GM23338 (cell line): ENCODE data around the gene BTBD16.

Source experiments
- EZH2 ChIP-seq: fragments of 200-600 bp; sonication (generic); IDR thresholded peaks from one replicate; pipeline ENCODE4 v1.8.0; 2017; ENCODE audit warnings: antibody characterized with exemption, mild to moderate bottlenecking, low read depth; ENCODE audit not compliant: unreplicated experiment
- POLR2AphosphoS5 ChIP-seq: IDR thresholded peaks from 2 replicates; pipeline ENCODE4 v1.6.1; 2016; ENCODE audit warnings: antibody characterized with exemption, low read depth
- TF ChIP-seq, protein P1 (sequence below): IDR thresholded peaks from one replicate; pipeline ENCODE4 v1.6.1; 2018; ENCODE audit warnings: antibody characterized with exemption; ENCODE audit not compliant: unreplicated experiment
- TF ChIP-seq, protein P2 (sequence below), 2 experiments: fragments of 200-600 bp in 1 of 2; sonication (generic) in 1 of 2; conservative IDR thresholded peaks; 2 replicates each; pipeline versions ENCODE4 v1.5.1 to v1.6.1; 2016 to 2017; ENCODE audit warnings: antibody characterized with exemption in 2 of 2, low read depth in 2 of 2, mild to moderate bottlenecking in 2 of 2, moderate library complexity in 1 of 2

DNA sequence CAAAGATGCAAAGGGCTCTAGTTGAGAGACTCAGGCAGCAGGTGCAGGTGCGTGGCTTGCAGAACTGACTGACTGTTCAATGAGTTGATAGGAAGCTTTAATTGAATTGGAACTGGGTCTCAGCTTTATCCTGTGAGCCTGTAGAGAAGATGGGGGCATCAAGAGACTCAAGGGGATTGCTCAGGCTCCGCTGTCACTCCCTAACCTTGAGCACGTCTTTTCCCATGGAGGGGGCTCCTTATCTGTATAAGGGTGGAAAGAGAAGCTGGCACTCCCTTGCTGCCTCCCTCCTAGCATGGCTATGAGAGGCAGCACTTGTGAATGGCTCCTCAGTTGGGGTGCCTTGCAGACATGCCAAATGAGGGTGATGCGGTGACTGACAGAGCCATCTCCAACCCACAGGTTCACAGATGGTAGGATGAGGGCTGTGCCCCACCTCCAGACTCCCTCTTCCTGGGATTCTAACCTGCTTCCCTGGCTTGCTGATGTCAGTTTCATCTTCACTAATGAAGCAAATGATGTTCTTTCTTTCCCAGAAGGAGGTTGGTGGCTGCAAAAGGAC is 91.0 kb downstream of the BTBD16 start:
- TF ChIP-seq, protein P1, sequence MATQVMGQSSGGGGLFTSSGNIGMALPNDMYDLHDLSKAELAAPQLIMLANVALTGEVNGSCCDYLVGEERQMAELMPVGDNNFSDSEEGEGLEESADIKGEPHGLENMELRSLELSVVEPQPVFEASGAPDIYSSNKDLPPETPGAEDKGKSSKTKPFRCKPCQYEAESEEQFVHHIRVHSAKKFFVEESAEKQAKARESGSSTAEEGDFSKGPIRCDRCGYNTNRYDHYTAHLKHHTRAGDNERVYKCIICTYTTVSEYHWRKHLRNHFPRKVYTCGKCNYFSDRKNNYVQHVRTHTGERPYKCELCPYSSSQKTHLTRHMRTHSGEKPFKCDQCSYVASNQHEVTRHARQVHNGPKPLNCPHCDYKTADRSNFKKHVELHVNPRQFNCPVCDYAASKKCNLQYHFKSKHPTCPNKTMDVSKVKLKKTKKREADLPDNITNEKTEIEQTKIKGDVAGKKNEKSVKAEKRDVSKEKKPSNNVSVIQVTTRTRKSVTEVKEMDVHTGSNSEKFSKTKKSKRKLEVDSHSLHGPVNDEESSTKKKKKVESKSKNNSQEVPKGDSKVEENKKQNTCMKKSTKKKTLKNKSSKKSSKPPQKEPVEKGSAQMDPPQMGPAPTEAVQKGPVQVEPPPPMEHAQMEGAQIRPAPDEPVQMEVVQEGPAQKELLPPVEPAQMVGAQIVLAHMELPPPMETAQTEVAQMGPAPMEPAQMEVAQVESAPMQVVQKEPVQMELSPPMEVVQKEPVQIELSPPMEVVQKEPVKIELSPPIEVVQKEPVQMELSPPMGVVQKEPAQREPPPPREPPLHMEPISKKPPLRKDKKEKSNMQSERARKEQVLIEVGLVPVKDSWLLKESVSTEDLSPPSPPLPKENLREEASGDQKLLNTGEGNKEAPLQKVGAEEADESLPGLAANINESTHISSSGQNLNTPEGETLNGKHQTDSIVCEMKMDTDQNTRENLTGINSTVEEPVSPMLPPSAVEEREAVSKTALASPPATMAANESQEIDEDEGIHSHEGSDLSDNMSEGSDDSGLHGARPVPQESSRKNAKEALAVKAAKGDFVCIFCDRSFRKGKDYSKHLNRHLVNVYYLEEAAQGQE, result no peak
- TF ChIP-seq, protein P2, sequence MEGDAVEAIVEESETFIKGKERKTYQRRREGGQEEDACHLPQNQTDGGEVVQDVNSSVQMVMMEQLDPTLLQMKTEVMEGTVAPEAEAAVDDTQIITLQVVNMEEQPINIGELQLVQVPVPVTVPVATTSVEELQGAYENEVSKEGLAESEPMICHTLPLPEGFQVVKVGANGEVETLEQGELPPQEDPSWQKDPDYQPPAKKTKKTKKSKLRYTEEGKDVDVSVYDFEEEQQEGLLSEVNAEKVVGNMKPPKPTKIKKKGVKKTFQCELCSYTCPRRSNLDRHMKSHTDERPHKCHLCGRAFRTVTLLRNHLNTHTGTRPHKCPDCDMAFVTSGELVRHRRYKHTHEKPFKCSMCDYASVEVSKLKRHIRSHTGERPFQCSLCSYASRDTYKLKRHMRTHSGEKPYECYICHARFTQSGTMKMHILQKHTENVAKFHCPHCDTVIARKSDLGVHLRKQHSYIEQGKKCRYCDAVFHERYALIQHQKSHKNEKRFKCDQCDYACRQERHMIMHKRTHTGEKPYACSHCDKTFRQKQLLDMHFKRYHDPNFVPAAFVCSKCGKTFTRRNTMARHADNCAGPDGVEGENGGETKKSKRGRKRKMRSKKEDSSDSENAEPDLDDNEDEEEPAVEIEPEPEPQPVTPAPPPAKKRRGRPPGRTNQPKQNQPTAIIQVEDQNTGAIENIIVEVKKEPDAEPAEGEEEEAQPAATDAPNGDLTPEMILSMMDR (conservative IDR thresholded peaks at IDR 0.05; ENCODE audit: low read depth in 2 of 2), result no peak
- TF ChIP-seq POLR2AphosphoS5 (no peak), EZH2 (no peak)
